NCI-H82 treated with DMSO at 0.1 percent for 48 hours (cell line): Measurements from ENCODE around the gene TMEM39B.
"Not testable (repeated sequence)": the region's sequence is repeated elsewhere in the genome, so short reads cannot be mapped to it uniquely, and the experiment has no call there.

ENCODE experiments used
- DNase-seq: peaks from one replicate; lab custom pipeline; 2025; ENCODE audit not compliant: unreplicated experiment; lab: John Stamatoyannopoulos, UW

Gene TMEM39B

DNA sequence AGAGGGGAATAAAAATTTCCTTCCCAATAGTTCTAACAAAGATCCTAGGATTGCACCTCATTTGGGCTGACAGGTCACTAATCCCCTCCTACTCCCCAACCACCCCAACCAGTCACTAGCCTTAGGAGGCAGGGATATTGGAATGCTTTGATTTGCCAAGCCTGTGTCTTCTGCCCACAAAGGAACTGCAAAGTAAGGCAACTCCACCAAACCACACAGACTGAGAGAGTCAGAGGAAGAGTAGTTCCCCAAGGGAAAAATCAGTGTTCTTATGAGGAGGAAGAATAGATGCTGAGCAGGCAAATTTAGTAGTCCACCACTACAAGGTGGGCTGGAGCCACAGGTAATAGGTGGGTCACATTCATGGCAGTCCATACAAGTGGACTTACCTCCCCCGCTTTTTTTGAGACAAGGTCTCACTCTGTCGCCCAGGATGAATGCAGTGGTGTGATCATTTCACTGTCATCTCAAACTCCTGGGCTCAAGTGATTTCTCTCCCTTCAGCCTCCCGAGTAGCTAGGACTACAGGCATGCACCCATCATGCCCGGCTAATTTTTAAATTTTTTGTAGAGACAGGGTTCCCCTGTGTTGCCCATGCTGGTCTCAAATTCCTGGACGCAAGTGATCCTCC lies 3.7 kb upstream of the TMEM39B start:
- DNase-seq = no peak

DNA sequence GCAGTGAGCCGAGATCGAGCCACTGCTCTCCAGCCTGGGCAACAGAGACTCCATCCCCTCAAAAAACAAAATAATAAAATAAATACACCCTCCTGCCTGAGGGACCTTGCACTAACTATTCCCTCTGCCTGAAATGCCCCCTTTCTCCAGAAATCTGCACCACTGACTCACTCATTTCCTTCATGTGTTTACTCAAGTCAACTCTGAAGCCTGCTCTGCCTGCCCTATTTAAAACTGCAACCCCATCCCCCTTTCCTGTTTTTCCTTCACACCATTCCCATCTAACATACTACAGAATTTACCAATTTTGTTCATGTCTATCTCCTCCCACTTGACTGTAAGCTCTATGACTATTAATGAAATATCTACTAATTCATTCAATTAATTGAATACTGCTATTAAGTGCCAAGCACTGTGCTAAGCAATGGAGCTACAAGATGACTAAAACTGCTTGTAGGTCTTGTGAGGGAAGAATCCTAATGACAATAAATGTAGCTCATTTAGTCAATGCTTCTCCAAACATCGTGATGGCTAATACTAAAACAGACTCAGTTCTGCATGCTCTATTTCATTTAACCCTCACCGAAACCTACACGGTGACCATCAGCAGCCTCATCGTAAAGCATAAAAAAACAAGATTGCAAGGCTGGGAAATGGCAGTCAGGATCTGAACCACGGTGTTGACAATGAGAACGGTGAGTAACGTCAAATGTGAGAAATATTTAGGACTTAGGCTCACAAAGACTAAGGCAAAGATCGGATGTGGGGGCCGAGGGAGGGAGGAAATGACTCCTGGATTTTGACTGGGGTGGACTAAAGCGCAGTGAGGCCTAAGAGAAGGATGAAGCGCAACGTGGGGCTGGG lies 749 bp upstream of the TMEM39B start:
- DNase-seq = no peak

DNA sequence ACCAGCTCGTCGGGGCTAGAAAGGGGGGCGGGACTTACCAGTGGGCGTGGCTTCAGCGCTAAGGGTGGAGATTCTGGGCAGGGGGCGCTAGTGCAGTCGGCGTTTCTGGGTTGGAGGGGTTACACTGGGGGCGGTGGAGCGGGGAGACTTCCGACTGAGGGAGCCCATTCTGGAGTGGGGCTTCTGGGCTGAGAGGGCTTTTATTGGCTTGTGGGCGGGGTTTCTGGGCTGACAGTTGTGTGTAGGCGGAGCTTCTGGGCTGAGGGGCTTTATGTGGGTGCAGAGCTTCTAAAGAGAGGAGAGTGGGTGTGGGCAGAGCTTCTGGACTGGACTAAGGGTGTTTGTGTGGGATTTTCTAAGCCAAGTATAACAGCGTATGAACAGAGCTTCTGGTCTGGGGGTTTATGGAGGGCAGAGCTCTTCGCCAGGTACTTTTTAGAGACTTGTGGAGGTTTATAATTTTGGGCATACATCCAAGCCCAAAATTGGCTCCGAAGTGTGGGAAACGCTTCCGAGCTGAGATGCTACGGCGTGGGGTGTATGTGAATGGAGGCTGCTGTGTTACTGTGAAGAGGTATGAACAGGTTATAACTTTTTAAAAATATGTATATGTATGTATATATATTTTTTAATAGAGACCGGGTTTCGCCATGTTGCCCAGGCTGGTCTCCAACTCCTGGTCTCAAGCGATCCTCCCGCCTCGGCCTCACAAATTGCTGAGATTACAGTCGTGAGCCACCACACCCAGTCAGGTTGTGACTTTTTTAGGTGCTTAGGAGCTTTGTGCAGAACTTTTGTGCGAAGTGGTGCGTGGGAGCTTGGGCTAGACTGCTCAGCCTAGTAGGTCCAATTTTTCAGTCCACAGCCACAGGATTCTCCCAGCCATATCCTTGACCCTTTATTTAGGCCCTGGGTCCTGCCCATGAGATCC lies 825 bp downstream of the TMEM39B start:
- peak; percentile 89 for DNase-seq

DNA sequence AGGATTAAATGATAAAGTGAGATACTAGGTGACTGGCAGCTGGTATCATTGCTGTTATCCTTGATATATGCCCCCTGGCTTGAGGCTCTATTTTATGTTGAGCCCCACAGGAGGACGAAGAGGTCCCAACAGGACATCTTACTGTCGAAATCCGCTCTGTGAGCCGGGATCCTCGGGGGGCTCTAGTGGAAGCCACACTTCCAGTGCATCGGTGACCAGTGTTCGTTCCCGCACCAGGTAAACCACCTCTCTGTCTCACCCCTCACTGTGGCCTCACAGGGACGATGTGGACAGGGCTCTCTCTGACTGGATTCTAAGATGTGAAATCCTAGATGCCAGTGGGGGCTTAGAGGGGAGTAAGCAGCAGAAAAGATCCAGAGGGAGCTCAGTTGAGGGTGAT lies 2.1 kb downstream of the TMEM39B start:
- no peak for DNase-seq

DNA sequence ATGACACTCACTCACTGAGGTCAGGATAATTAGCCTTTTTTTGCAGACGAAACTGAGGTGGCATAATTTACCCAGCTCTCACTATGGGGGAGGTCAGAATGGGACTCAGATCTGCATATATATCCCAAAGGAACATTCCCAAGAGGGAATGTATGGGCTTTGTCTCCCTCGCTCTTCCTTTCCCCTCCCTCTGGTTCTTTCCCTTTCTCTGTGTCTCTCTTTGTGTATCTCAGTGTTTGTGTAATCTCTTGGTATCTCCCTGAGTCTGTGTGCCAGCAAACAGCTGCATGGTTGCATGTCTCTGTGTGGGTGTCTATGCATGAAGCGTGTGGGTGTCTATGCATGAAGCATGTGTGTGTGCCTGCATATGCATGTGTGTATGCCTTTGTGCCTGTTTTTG lies 4.7 kb downstream of the TMEM39B start:
- no peak for DNase-seq

DNA sequence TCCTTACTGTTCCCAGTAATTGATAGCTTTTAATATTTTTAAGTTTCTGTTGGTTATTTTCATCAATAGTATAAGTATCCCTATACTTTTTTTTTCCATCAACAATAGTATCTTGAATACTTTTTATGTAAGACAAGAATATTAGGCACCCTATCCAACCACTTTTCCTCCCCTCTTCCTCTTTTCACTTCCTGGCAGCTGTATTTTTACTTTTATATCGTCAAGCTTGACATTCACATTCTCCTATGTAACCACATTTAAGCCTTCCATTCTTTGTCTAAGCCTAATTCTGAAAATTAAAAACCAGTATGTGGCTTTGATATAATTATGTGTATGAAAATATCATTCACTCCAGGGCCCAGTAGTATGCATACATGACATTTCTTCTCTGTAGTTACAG lies 9.3 kb downstream of the TMEM39B start:
- no peak for DNase-seq

DNA sequence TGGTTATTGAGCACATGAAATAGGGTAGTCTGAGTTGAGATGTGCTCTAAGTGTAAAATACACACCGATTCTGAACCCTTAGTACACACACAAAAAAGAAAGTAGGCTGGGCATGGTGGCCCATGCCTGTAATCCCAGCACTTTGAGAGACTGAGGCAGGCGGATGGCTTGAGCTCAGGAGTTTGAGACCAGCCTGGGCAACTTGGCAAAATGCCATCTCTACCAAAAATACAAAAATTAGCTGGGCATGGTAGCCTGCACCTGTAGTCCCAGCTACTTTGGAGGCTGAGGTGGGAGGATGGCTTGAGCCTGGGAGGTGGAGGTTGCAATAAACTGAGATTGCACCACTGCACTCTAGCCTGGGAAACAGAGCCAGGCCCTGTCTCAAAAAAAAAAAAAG lies 13.6 kb downstream of the TMEM39B start:
- not testable (repeated sequence) for DNase-seq

DNA sequence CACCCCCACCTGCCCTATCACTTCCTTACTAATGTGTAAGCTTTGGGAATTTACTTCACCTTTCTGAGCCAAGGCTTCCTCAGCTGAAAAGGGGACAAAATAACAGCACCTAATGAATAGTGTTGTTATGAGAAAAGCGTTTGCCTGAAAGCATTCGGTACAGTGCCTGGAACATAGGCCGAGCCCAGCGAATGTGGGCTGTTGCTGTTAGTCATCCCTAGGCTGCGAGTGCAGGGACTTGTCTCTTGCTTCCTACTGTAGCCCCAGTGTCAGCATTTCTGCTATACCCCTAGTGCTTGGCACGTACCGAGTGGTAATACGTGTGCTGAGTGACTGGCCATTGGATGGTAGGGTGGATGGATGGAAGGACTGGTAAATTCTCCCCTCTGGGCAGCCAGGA lies 18.4 kb downstream of the TMEM39B start:
- DNase-seq = no peak

DNA sequence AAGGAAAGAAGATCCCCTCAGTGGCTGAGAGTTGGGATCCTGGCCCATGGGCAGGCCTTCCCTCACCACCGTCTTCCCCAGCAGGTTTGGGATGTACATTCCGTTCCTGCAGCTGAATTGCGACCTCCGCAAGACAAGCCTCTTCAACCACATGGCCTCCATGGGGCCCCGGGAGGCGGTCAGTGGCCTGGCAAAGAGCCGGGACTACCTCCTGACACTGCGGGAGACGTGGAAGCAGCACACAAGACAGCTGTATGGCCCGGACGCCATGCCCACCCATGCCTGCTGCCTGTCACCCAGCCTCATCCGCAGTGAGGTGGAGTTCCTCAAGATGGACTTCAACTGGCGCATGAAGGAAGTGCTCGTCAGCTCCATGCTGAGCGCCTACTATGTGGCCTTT lies 18.9 kb downstream of the TMEM39B start:
- DNase-seq = no peak

DNA sequence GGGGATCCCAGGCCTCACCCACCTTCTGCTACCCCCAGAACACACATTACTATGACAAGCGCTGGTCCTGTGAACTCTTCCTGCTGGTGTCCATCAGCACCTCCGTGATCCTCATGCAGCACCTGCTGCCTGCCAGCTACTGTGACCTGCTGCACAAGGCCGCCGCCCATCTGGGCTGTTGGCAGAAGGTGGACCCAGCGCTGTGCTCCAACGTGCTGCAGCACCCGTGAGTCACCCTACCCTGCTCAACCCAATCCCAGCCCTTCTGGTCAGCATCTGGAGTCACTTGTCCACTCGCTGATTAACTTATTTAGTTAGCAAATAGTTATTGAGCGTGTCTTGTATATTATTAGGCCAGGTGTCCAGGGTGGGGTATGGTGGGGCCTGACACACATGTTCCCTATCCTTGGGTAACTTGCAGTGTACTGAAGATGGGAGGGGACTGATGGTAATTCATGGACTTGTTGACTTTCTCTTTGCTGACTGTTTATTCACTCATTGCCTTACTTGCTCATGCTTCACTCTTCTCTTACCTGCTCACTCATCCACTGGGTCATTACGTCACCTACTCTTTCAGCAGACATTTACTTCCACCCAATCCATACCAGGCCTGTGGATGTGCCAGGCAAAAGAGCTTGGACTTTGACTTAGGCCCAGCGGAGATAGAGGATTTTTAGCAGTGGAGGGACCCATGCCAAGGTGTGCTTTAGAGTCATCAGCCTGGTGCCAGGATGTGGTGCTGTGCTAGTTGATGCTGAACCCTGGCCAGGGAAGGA lies 22.2 kb downstream of the TMEM39B start:
- DNase-seq = no peak

DNA sequence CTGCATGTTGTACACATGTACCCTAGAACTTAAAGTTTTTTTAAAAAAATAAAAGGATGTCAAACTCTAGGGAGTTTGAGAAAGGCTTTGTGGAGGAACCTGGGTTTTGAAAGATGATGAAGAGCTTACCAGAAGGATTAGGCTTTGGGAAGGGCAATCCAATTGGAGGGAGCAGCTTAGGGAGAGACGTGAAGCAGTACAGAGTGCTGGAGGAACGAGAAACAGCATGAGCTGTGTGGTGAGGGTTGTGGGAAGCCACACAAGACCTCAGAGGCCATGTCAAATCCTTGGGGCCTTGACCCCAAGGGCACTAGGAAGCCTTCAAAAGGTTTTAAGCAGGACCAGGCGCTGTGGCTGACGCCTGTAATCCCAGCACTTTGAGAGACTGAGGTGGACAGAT lies 26.7 kb downstream of the TMEM39B start:
- peak; percentile 96 for DNase-seq

DNA sequence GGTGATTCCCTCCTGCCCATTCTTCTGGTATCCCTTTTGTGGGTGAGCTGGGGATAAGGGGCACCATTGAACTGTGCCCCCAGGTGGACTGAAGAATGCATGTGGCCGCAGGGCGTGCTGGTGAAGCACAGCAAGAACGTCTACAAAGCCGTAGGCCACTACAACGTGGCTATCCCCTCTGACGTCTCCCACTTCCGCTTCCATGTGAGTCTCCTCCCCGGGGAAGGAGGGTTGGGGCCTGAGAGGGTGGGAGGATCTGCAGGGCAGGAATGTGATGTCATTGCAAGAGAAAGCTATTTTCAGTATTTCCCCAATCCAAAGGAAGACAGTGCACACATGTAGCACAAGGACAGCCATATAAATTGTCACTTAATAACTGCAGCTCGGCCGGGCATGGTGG lies 27.6 kb downstream of the TMEM39B start:
- no peak for DNase-seq

DNA sequence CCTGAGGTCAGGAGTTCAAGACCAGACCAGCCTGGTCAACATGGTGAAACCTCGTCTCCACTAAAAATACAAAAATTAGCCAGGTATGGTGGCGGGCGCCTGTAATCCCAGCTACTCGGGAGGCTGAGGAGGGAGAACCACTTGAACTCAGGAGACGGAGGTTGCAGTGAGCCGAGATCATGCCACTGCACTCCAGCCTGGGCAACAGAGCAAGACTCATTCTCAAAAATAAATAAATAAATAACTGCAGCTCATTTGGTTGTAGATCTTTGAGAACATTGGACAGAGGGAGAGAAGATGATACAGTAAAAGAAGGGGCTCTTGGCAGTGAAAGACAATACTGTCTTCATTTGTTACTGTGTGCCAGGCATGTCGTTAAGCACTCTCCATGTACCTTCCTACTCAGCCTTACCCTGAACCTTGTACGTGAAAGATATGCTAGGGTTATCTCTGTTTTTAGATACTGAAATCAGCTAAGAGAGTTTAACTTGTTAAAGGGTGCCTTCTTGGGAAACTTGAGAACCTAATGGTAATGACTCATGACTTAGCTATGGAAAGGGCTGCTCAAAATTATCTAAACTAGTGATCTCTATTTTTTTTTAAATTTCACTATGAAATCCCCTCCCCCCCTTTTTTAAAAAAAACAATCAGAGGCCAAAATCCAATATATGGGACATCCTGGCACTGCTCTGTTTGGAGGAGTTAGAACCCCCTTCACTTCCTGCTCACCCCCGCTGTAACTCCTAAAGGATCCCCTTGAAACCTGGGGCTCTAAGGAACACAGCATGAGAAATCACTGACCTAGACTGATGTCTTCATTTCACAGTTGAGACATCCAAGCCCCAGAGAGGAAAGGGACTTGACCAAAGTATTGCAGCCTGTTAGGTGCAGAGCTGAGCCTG lies 28.3 kb downstream of the TMEM39B start:
- DNase-seq = no peak

DNA sequence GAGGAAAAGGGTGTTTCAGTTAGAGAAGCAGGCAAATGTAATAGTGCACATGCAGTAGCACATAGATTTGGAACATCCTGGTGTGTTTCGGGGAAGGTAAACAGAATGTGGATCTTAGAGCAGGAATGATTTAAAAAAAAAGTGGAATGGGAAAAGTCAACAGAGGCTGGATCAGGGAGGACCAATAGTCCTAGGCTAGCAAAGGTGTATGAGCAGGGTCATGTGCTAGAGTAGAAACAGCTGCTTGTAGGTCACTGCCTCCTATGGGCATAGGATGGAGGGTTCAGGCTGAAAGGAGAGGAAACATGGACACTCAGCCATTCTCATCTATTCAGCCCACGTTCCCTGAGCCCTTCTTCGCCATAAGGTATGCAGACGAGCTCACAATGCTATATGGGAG lies 31.4 kb downstream of the TMEM39B start:
- no peak for DNase-seq

DNA sequence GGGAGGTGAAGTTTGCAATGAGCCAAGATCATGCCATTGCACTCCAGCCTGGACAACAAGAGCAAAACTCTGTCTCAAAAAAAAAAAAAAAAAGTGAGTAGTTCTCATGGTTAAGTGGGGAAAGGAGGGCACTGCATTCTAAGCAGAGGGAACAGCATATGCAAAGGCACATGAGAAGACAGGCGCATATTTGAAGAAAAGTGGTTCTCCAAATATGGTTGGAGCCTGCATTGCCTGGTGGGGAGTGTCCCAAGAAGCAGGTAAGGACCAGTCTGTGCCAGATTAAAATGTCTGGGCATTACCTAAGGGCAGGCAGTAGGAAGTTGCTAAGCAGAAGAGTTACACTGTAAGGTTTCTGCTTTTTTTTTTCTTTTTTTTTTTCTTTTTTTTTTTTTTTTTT lies 32.6 kb downstream of the TMEM39B start:
- no peak for DNase-seq

DNA sequence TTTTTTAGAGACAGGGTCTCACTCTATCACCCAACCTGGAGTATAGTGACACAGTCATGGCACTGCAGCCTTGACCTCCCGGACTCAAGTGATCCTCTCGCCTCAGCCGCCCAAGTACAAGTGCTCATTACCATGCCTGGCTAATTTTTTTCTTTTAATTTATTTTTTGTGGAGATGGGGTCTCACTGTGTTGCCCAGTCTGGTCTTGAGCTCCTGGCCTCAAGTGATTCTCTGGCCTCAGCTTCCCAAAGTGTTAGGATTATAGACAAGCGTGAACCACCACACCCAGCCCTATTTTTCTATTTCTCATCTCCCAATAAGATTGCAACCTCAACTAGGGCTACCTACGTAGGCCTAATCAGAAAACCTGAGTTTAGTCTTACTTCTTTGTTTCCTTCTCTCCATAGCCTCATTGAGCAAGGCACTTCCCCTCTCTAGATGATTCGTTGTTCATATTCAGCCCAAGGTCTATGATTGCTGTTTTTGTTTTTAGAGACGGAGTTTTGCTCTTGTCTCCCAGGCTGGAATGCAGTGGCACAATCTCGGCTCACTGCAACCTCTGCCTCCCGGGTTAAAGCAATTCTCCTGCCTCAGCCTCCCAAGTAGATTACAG lies 34.0 kb downstream of the TMEM39B start:
- no peak for DNase-seq

DNA sequence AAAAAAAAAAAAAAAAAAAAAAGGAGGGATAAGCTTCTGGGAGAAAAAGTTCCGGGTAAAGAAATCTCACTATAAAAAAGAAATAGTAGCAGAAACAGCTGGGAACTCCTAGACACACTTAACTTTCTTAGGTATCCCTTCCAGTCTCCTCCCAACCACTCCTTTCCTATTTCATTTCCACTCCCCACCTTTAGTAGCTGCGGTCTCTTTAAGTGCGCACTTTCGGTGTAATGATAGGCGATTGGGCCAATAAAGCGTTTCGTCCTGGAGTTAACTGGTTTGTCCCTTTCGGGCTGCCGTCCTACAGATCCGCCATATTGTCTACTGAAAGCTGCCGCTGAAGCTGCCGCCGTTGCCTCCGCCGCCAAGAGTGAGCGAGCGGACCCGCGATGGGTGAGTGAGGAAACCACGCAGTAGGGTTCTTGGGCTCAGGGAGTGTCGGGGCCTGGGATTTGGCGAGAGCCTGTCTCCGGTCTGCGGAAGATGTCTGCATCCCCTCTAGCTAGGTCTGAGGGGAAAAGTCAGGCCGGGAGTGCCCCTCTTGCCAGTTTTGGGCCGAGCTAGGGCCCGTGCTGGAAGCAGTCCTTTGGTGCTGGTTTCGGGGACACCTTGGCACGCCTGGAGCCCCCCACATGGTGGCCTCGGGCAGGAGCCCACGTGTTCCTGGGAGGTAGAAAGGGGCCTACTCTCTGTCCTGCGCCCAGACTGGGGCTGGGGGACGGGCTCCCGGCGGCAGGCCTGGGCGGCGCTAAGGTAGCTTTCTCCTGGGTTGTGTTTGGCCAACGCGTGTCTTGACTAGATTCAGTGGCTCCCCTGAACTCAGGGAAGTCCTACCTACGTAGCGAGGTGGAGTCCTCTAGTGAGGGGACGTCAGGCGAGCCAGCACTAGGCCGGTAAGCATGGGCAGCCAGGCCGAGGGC lies 35.3 kb downstream of the TMEM39B start, which contains the start of gene KPNA6:
TSS of gene KPNA6 (plus strand) at position 315 of the 920 bp plus-strand sequence. CDS start at position 390, 75 bp downstream.
- DNase-seq = peak; percentile 92

DNA sequence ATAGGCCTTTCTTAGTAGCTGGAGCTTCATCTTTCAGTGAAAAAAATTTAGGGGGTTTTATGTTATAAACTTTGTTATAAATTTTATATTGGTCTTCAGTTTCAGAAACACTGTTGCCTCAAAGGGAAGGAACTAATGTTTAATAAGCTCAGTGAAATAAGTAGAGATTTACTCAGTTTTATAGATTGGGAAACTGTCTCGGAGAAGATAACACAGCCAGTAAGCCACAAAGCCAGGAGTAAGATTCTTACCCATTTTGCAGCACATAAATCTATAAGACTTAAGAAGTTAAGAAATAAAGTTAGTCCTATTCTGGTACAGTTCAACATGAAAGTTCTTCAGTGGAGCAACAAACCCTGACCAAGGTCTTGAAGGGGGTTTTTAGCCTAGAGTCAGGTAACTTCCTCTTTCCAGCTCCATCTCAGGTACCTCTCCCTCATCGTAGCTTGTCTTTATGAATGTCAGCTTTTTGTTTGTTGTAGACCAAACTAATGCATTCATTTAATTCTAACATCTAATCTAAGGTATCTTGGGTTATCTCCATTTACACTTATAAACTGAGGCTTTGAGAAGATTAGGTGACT lies 38.4 kb downstream of the TMEM39B start:
- DNase-seq = no peak
